A549 (cell line): Measurements from ENCODE around the gene SLC30A3. TPM values are rescaled to one million over a fixed set of nuclear protein-coding genes. Genes with fewer than 3 reads are reported as not detected.

Experiments
- BHLHE40 ChIP-seq: IDR thresholded peaks from 2 replicates; pipeline ENCODE4 v1.6.1; 2012; ENCODE audit warnings: low read depth, low read length, inconsistent platforms
- CBX2 ChIP-seq: fragments of 200-600 bp; sonication (generic); IDR thresholded peaks from 2 replicates; pipeline ENCODE4 v1.6.1; 2016; ENCODE audit warnings: low read depth, mild to moderate bottlenecking, borderline replicate concordance
- CBX8 ChIP-seq: fragments of 200-600 bp; sonication (generic); IDR thresholded peaks from 2 replicates; pipeline ENCODE4 v1.6.1; 2016
- CEBPB ChIP-seq, 2 experiments: fragments of >200 bp in 1 of 2; sonication (Bioruptor Twin) in 1 of 2; formaldehyde crosslinking in 1 of 2; IDR thresholded peaks; 2 replicates each; pipeline ENCODE4 v1.6.1; 2012 to 2016
- CHD2 ChIP-seq: fragments of 150-350 bp; IDR thresholded peaks from 2 replicates; pipeline ENCODE4 v1.6.1; 2014; ENCODE audit warnings: low read length; ENCODE audit not compliant: partially characterized antibody
- CHD4 ChIP-seq: fragments of 200-600 bp; sonication (generic); IDR thresholded peaks from 2 replicates; pipeline ENCODE4 v1.6.1; 2016; ENCODE audit warnings: antibody characterized with exemption, mild to moderate bottlenecking, borderline replicate concordance
- EHMT2 ChIP-seq: fragments of 200-600 bp; sonication (generic); IDR thresholded peaks from 2 replicates; pipeline ENCODE4 v1.6.1; 2016; ENCODE audit warnings: antibody characterized with exemption, low read depth, mild to moderate bottlenecking, moderate library complexity
- ELK1 ChIP-seq: fragments of 150-350 bp; IDR thresholded peaks from 2 replicates; pipeline ENCODE4 v1.6.1; 2014; ENCODE audit warnings: low read depth, mild to moderate bottlenecking, low read length
- ESRRA ChIP-seq: fragments of 150-350 bp; IDR thresholded peaks from 2 replicates; pipeline ENCODE4 v1.6.1; 2014; ENCODE audit warnings: mild to moderate bottlenecking, low read length, borderline replicate concordance
- FOXS1 ChIP-seq: fragments of 250-450 bp; sonication (Bioruptor Pico); IDR thresholded peaks from 2 replicates; pipeline ENCODE4 v1.5.0; 2020; ENCODE audit warnings: mild to moderate bottlenecking, moderate library complexity
- HDAC2 ChIP-seq: fragments of 200-600 bp; sonication (generic); IDR thresholded peaks from 2 replicates; pipeline ENCODE4 v1.6.1; 2016
- HES2 ChIP-seq: fragments of >200 bp; sonication (Bioruptor Twin); formaldehyde crosslinking; IDR thresholded peaks from 2 replicates; pipeline ENCODE4 v1.6.1; 2016
- HEYL ChIP-seq: fragments of 250-450 bp; sonication (Bioruptor Pico); IDR thresholded peaks from 2 replicates; pipeline ENCODE4 v1.8.0; 2021; ENCODE audit warnings: mild to moderate bottlenecking, moderate library complexity
- HOXB13 ChIP-seq: fragments of 250-450 bp; sonication (Bioruptor Pico); IDR thresholded peaks from 2 replicates; pipeline ENCODE4 v1.5.0; 2020; ENCODE audit warnings: low read depth, mild to moderate bottlenecking, moderate library complexity
- MAFK ChIP-seq: fragments of 450-650 bp; IDR thresholded peaks from 2 replicates; pipeline ENCODE4 v1.6.1; 2014; ENCODE audit not compliant: partially characterized antibody
- MAZ ChIP-seq: fragments of 150-350 bp; IDR thresholded peaks from 2 replicates; pipeline ENCODE4 v1.6.1; 2014; ENCODE audit warnings: antibody characterized with exemption, low read depth, low read length, borderline replicate concordance
- NPAS2 ChIP-seq: fragments of 250-450 bp; sonication (Bioruptor Pico); IDR thresholded peaks from 2 replicates; pipeline ENCODE4 v1.8.0; 2022; ENCODE audit warnings: mild to moderate bottlenecking, moderate library complexity, borderline replicate concordance
- POLR2A ChIP-seq: IDR thresholded peaks from 2 replicates; pipeline ENCODE4 v1.6.1; 2012; ENCODE audit warnings: mild to moderate bottlenecking, low read length
- POLR2AphosphoS2 ChIP-seq: conservative IDR thresholded peaks from 2 replicates; pipeline ENCODE4 v1.6.1; 2012; ENCODE audit warnings: low read length, improper control_type of control experiment, inconsistent platforms
- RCOR1 ChIP-seq: fragments of 150-350 bp; IDR thresholded peaks from 2 replicates; pipeline ENCODE4 v1.6.1; 2014; ENCODE audit warnings: antibody characterized with exemption, low read length, low read depth
- RFX5 ChIP-seq: fragments of 450-650 bp; IDR thresholded peaks from 2 replicates; pipeline ENCODE4 v1.7.1; 2014; ENCODE audit warnings: antibody characterized with exemption, mild to moderate bottlenecking, moderate library complexity
- RNF2 ChIP-seq: fragments of 200-600 bp; sonication (generic); IDR thresholded peaks from 2 replicates; pipeline ENCODE4 v1.6.1; 2016; ENCODE audit warnings: low read depth, mild to moderate bottlenecking, antibody characterized with exemption, moderate library complexity, borderline replicate concordance
- SREBF2 ChIP-seq: fragments of 450-650 bp; IDR thresholded peaks from 2 replicates; pipeline ENCODE4 v1.6.1; 2014; ENCODE audit warnings: mild to moderate bottlenecking, moderate library complexity
- ZFP36 ChIP-seq: fragments of 450-650 bp; IDR thresholded peaks from 2 replicates; pipeline ENCODE4 v1.6.1; 2014; ENCODE audit warnings: borderline replicate concordance; ENCODE audit not compliant: partially characterized antibody
- polyA plus RNA-seq, 4 experiments: library from polyadenylated mRNA; depleted of rRNA in 3 of 4; stranded (reverse); fragments of >200 nt; fragmentation: RNase III in 1 of 4; extraction: RNeasy Plus Mini Kit Qiagen cat#74134 plus additional on column Dnase treatment in 1 of 4; gene quantifications; 2 replicates in 3 of 4; 3 replicates in 1 of 4; pipeline ENCODE4 v1.2.3, GENCODE V29; 2011 to 2017
- TF ChIP-seq, protein P1 (sequence below): fragments of 250-450 bp; sonication (Bioruptor Pico); IDR thresholded peaks from 2 replicates; pipeline ENCODE4 v1.5.0; 2021; ENCODE audit warnings: mild to moderate bottlenecking, moderate library complexity, borderline replicate concordance
- TF ChIP-seq, protein P2 (sequence below): fragments of 200-600 bp; sonication (generic); IDR thresholded peaks from 2 replicates; pipeline ENCODE4 v1.6.1; 2016; ENCODE audit warnings: antibody characterized with exemption, mild to moderate bottlenecking, moderate library complexity
- TF ChIP-seq, protein P3 (sequence below): IDR thresholded peaks from 2 replicates; pipeline ENCODE4 v1.6.1; 2012
- TF ChIP-seq, protein P4 (sequence below): fragments of 250-450 bp; sonication (Bioruptor Pico); IDR thresholded peaks from 2 replicates; pipeline ENCODE4 v1.5.0; 2020; ENCODE audit warnings: low read depth, mild to moderate bottlenecking, moderate library complexity

Gene SLC30A3
- polyA plus RNA-seq, 2 of the 4 experiments (the other 2 are of a cell fraction) = 0.90 to 1.9 TPM

GRCh38 chr2:27264753-27265535 lies 2.1 kb upstream of the SLC30A3 start (continued):
- TF ChIP-seq RNF2 = no peak
- TF ChIP-seq RFX5 = no peak
- no peak for TF ChIP-seq SREBF2
- TF ChIP-seq CBX2 = no peak
- TF ChIP-seq CHD2 = no peak
- TF ChIP-seq ESRRA = no peak
- peak; percentile 75 for TF ChIP-seq NPAS2 (CRISPR knock-in tag)
- TF ChIP-seq, protein P1, sequence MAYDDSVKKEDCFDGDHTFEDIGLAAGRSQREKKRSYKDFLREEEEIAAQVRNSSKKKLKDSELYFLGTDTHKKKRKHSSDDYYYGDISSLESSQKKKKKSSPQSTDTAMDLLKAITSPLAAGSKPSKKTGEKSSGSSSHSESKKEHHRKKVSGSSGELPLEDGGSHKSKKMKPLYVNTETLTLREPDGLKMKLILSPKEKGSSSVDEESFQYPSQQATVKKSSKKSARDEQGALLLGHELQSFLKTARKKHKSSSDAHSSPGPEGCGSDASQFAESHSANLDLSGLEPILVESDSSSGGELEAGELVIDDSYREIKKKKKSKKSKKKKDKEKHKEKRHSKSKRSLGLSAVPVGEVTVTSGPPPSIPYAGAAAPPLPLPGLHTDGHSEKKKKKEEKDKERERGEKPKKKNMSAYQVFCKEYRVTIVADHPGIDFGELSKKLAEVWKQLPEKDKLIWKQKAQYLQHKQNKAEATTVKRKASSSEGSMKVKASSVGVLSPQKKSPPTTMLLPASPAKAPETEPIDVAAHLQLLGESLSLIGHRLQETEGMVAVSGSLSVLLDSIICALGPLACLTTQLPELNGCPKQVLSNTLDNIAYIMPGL (CRISPR knock-in tag) = no peak
- no peak for TF ChIP-seq HES2
- TF ChIP-seq ZFP36 = no peak
- TF ChIP-seq, protein P2, sequence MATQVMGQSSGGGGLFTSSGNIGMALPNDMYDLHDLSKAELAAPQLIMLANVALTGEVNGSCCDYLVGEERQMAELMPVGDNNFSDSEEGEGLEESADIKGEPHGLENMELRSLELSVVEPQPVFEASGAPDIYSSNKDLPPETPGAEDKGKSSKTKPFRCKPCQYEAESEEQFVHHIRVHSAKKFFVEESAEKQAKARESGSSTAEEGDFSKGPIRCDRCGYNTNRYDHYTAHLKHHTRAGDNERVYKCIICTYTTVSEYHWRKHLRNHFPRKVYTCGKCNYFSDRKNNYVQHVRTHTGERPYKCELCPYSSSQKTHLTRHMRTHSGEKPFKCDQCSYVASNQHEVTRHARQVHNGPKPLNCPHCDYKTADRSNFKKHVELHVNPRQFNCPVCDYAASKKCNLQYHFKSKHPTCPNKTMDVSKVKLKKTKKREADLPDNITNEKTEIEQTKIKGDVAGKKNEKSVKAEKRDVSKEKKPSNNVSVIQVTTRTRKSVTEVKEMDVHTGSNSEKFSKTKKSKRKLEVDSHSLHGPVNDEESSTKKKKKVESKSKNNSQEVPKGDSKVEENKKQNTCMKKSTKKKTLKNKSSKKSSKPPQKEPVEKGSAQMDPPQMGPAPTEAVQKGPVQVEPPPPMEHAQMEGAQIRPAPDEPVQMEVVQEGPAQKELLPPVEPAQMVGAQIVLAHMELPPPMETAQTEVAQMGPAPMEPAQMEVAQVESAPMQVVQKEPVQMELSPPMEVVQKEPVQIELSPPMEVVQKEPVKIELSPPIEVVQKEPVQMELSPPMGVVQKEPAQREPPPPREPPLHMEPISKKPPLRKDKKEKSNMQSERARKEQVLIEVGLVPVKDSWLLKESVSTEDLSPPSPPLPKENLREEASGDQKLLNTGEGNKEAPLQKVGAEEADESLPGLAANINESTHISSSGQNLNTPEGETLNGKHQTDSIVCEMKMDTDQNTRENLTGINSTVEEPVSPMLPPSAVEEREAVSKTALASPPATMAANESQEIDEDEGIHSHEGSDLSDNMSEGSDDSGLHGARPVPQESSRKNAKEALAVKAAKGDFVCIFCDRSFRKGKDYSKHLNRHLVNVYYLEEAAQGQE = no peak
- no peak for TF ChIP-seq POLR2A
- TF ChIP-seq, protein P3, sequence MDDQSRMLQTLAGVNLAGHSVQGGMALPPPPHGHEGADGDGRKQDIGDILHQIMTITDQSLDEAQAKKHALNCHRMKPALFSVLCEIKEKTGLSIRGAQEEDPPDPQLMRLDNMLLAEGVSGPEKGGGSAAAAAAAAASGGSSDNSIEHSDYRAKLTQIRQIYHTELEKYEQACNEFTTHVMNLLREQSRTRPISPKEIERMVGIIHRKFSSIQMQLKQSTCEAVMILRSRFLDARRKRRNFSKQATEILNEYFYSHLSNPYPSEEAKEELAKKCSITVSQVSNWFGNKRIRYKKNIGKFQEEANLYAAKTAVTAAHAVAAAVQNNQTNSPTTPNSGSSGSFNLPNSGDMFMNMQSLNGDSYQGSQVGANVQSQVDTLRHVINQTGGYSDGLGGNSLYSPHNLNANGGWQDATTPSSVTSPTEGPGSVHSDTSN = no peak
- TF ChIP-seq CEBPB (IDR thresholded peaks at IDR 0.05) = no peak
- TF ChIP-seq MAZ = no peak
- no peak for TF ChIP-seq EHMT2
- no peak for TF ChIP-seq POLR2AphosphoS2
- TF ChIP-seq BHLHE40 = peak; percentile 99
- TF ChIP-seq CBX8 = no peak
- no peak for TF ChIP-seq CHD4
- TF ChIP-seq, protein P4, sequence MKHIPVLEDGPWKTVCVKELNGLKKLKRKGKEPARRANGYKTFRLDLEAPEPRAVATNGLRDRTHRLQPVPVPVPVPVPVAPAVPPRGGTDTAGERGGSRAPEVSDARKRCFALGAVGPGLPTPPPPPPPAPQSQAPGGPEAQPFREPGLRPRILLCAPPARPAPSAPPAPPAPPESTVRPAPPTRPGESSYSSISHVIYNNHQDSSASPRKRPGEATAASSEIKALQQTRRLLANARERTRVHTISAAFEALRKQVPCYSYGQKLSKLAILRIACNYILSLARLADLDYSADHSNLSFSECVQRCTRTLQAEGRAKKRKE (CRISPR knock-in tag) = no peak
- TF ChIP-seq HOXB13 (CRISPR knock-in tag) = no peak; the same call in 1 of the 2 replicates
- TF ChIP-seq ELK1 = no peak
- TF ChIP-seq HDAC2 = no peak
- TF ChIP-seq RCOR1 = no peak
- TF ChIP-seq HEYL (CRISPR knock-in tag) = no peak
- no peak for TF ChIP-seq MAFK
- TF ChIP-seq FOXS1 = no peak
